ENCODE measurements around the gene BUD13.

DNA sequence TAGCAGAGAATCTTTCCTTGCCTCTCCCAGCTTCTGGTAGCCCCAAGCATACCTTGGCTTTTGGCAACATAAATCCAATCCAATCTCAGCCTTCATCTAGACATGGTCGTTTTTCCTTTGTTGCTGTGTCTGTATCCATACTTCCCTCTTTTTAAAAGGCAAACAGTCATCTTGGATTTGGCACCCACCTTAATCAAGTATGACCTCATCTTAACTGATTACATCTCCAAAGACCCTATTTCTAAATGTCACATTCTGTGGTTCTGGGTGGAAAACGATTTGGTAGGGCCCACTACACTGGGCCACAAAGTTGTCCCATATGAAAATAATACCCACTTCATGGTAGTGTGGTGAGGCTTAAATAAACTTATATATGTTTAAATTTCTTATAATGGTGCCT is 852 bp downstream of the BUD13 start:
- TF ChIP-seq, protein P1, sequence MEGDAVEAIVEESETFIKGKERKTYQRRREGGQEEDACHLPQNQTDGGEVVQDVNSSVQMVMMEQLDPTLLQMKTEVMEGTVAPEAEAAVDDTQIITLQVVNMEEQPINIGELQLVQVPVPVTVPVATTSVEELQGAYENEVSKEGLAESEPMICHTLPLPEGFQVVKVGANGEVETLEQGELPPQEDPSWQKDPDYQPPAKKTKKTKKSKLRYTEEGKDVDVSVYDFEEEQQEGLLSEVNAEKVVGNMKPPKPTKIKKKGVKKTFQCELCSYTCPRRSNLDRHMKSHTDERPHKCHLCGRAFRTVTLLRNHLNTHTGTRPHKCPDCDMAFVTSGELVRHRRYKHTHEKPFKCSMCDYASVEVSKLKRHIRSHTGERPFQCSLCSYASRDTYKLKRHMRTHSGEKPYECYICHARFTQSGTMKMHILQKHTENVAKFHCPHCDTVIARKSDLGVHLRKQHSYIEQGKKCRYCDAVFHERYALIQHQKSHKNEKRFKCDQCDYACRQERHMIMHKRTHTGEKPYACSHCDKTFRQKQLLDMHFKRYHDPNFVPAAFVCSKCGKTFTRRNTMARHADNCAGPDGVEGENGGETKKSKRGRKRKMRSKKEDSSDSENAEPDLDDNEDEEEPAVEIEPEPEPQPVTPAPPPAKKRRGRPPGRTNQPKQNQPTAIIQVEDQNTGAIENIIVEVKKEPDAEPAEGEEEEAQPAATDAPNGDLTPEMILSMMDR (IDR thresholded peaks at IDR 0.05) = no peak
- TF ChIP-seq POLR2AphosphoS5 (IDR thresholded peaks at IDR 0.05; ENCODE audit: low read depth, low read length) = no peak
